Esophagus muscularis mucosa (tissue), 3 donors: ENCODE results near the gene SLC7A7.

Experiments used
- CTCF ChIP-seq, 3 experiments: fragments of 200-600 bp in 2 of 3; fragments of 450-650 bp in 1 of 3; sonication (generic) in 2 of 3; IDR thresholded peaks; one replicate each; pipeline ENCODE4 v1.5.1; 2017 to 2019; ENCODE audit warnings: antibody characterized with exemption in 3 of 3, mild to moderate bottlenecking in 2 of 3, moderate library complexity in 1 of 3
- POLR2A ChIP-seq: fragments of 450-650 bp; IDR thresholded peaks from one replicate; pipeline ENCODE4 v1.6.1; 2017; ENCODE audit warnings: antibody characterized with exemption, moderate library complexity, mild to moderate bottlenecking, low read depth
- POLR2AphosphoS5 ChIP-seq, 2 donors: sonication (generic); formaldehyde crosslinking; IDR thresholded peaks; one replicate each; pipeline ENCODE4 v1.6.1; 2017; ENCODE audit warnings: antibody characterized with exemption in 2 of 2

GRCh38 chr14:22796087-22796707, 19.0 kb downstream of the SLC7A7 start:
- TF ChIP-seq CTCF (IDR thresholded peaks at IDR 0.05) (no peak), POLR2A (no peak), POLR2AphosphoS5 (IDR thresholded peaks at IDR 0.05) (no peak)
